ENCODE results near the gene CFAP74.

The CFAP74 gene

GRCh38 chr1:1914971-1915692 is 88.5 kb downstream of the CFAP74 start, which contains the start of gene CALML6:
CALML6 (plus strand) TSS chr1:1915260; CDS start chr1:1915281, 21 bp downstream.
- WGBS (ENCODE audit: extremely low coverage, insufficient coverage, low lambda C conversion rate), result no CpG with 5 or more reads among the region's 15 CpGs
- no peak for DNase-seq
- H3K27me3 ChIP-seq (ENCODE audit: insufficient read depth, low read length, poor library complexity), result no peaks in the 10 kb centered on the region

GRCh38 chr1:1914101-1914970 is 89.2 kb downstream of the CFAP74 start:
- H3K79me2 ChIP-seq (ENCODE audit: control insufficient read depth, insufficient read depth, low read length), result no peaks in the 10 kb centered on the region
- no peak overlapping the region for H3K4me3 ChIP-seq (ENCODE audit: low read length)
- no CpG with 5 or more reads among the region's 20 CpGs for WGBS (ENCODE audit: extremely low coverage, insufficient coverage, low lambda C conversion rate)
- H3K4me1 ChIP-seq (ENCODE audit: control insufficient read depth, low read depth, low read length), result peaks cover 4% of the 10 kb centered on the region
- no peak overlapping the region for H3K9ac ChIP-seq (ENCODE audit: low read length)
- H3K36me3 ChIP-seq (ENCODE audit: control insufficient read depth, insufficient read depth, low read length), result no peaks in the 10 kb centered on the region
- no peak overlapping the region for H3K4me2 ChIP-seq (ENCODE audit: low read length)
- H3K79me1 ChIP-seq (ENCODE audit: low read length), result no peaks in the 10 kb centered on the region
- H3K27me3 ChIP-seq (ENCODE audit: insufficient read depth, low read length, poor library complexity), result no peaks in the 10 kb centered on the region
- H4K8ac ChIP-seq (ENCODE audit: low read depth, low read length), result no peak overlapping the region
- H3K18ac ChIP-seq (ENCODE audit: low read length), result no peak overlapping the region
- H2AK5ac ChIP-seq (ENCODE audit: low read length), result no peak overlapping the region
- no peak overlapping the region for H3K4ac ChIP-seq (ENCODE audit: low read depth, low read length)
- no peak overlapping the region for H3K27ac ChIP-seq (ENCODE audit: low read depth, low read length)
- H3K56ac ChIP-seq (ENCODE audit: low read length), result no peak overlapping the region
- H2BK120ac ChIP-seq (ENCODE audit: low read depth, low read length), result no peak overlapping the region
- no peak overlapping the region for H4K5ac ChIP-seq (ENCODE audit: low read length)
- no peak overlapping the region for H3K23ac ChIP-seq (ENCODE audit: low read length)
- no peak overlapping the region for H2BK5ac ChIP-seq (ENCODE audit: low read length)
- no peak overlapping the region for H2BK15ac ChIP-seq (replicated peaks; ENCODE audit: low read depth)
- no peak for DNase-seq

More at GRCh38 chr1:1914971-1915692, 88.5 kb downstream of the CFAP74 start, which contains the start of gene CALML6:
- H3K23ac ChIP-seq (ENCODE audit: low read length), result no peak within 1 kb of the TSS
- H3K79me2 ChIP-seq (ENCODE audit: control insufficient read depth, insufficient read depth, low read length), result no peaks in the 10 kb centered on the region
- H3K36me3 ChIP-seq (ENCODE audit: control insufficient read depth, insufficient read depth, low read length), result no peaks in the 10 kb centered on the region
- no peak within 1 kb of the TSS for H3K4ac ChIP-seq (ENCODE audit: low read depth, low read length)
- no peak within 1 kb of the TSS for H3K27ac ChIP-seq (ENCODE audit: low read depth, low read length)
- H2BK5ac ChIP-seq (ENCODE audit: low read length), result no peak within 1 kb of the TSS
- H4K8ac ChIP-seq (ENCODE audit: low read depth, low read length), result no peak within 1 kb of the TSS
- H3K56ac ChIP-seq (ENCODE audit: low read length), result no peak within 1 kb of the TSS
- H3K18ac ChIP-seq (ENCODE audit: low read length), result no peak within 1 kb of the TSS
- H3K9ac ChIP-seq (ENCODE audit: low read length), result no peak within 1 kb of the TSS
- H3K4me3 ChIP-seq (ENCODE audit: low read length), result no peak within 1 kb of the TSS
- H2BK15ac ChIP-seq (replicated peaks; ENCODE audit: low read depth), result no peak within 1 kb of the TSS
- no peak within 1 kb of the TSS for H2AK5ac ChIP-seq (ENCODE audit: low read length)
- H3K79me1 ChIP-seq (ENCODE audit: low read length), result no peaks in the 10 kb centered on the region
- H3K4me2 ChIP-seq (ENCODE audit: low read length), result no peak within 1 kb of the TSS
- no peak within 1 kb of the TSS for H2BK120ac ChIP-seq (ENCODE audit: low read depth, low read length)
- no peak within 1 kb of the TSS for H4K5ac ChIP-seq (ENCODE audit: low read length)
- H3K4me1 ChIP-seq (ENCODE audit: control insufficient read depth, low read depth, low read length), result peaks cover 7% of the 10 kb centered on the region

DNA sequence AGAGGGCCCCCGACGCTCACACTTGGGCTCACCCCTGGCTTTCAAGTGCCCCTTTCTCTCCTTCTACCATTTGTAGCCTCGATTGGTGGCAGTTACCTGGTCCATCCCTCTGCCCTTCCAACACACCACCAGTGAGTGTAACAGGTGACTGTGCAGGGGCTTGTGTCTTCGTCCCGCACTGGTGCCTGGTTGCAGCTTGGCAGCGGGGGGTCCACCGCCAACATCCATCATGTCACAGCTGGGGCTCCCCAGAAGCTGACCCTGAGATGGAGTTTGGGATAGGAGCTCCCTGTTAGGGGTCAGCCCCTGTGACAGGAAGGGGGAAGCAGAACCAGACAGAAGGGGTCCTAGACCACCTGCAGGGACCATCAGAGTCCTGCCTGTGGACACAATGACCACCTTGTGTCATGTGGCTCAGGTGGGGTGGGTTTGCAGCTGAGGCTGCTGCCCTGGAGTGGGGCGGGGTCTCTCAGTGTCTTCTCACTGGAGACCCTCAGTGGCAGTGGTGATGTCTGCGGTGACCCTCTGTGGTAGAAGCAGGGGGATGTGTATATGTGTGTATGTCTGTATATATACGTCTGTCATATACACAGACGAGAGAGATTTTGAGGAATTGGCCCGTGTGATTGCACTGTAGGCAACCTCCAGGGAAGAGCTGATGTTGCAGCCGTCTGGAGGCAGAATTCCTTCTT is 92.1 kb downstream of the CFAP74 start:
- no CpG with 5 or more reads among the region's 13 CpGs for WGBS (ENCODE audit: extremely low coverage, insufficient coverage, low lambda C conversion rate)
- Histone ChIP-seq H3K4me3 (ENCODE audit: low read length) (no peak overlapping the region), H3K18ac (ENCODE audit: low read length) (no peak overlapping the region)

DNA sequence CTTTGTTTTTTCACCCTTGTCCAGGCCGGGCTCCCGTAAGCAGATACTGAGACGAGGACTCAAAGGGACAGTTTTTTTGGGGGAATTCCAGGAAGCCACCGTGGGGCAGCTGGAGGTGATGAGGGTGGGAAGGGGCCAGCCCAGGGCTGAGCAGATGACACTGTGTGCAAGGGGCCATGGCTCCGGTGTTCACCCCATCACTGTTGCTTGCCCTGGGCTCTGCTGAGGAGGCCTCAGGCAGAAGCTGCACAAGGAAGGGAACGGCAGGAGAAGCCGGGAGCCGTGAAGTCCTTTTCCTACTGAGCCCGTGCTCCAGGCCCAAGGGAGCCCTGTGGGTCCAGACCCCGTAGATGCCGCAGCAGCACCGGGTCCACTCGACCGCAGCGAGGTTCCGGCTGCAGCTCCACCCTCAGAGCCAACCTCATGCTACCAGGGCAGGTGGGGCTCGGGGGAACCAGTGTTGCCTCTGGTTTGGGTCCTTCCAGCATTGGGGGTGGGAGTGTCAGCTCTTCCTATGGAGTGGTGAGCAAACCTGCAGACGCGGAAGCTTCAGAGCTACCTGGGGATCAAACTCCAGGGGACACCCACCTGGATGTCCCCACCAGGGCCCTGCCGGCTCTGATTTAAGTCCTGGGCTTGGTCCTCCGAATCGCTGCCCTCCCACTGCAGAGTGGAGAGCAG is 92.8 kb downstream of the CFAP74 start:
- Histone ChIP-seq H3K27ac (ENCODE audit: low read depth, low read length) (no peak overlapping the region), H4K8ac (ENCODE audit: low read depth, low read length) (no peak overlapping the region), H3K9ac (ENCODE audit: low read length) (peak overlapping the region; percentile 47), H2BK5ac (ENCODE audit: low read length) (no peak overlapping the region), H2BK120ac (ENCODE audit: low read depth, low read length) (no peak overlapping the region), H3K79me2 (ENCODE audit: control insufficient read depth, insufficient read depth, low read length) (no peaks in the 10 kb centered on the region), H3K4me1 (ENCODE audit: control insufficient read depth, low read depth, low read length) (no peaks in the 10 kb centered on the region), H3K36me3 (ENCODE audit: control insufficient read depth, insufficient read depth, low read length) (no peaks in the 10 kb centered on the region), H3K18ac (ENCODE audit: low read length) (no peak overlapping the region), H2BK15ac (replicated peaks; ENCODE audit: low read depth) (no peak overlapping the region), H4K5ac (ENCODE audit: low read length) (no peak overlapping the region), H3K4ac (ENCODE audit: low read depth, low read length) (no peak overlapping the region), H3K4me3 (ENCODE audit: low read length) (no peak overlapping the region), H3K79me1 (ENCODE audit: low read length) (no peaks in the 10 kb centered on the region), H2AK5ac (ENCODE audit: low read length) (no peak overlapping the region), H3K23ac (ENCODE audit: low read length) (peak overlapping the region; percentile 80), H3K27me3 (ENCODE audit: insufficient read depth, low read length, poor library complexity) (no peaks in the 10 kb centered on the region), H3K4me2 (ENCODE audit: low read length) (no peak overlapping the region), H3K56ac (ENCODE audit: low read length) (peak overlapping the region; percentile 67)
- no peak for DNase-seq
- no CpG with 5 or more reads among the region's 22 CpGs for WGBS (ENCODE audit: extremely low coverage, insufficient coverage, low lambda C conversion rate)

More for the DNA sequence above, 92.1 kb downstream of the CFAP74 start:
- Histone ChIP-seq H2BK120ac (ENCODE audit: low read depth, low read length) (no peak overlapping the region), H3K27ac (ENCODE audit: low read depth, low read length) (no peak overlapping the region), H3K4me1 (ENCODE audit: control insufficient read depth, low read depth, low read length) (no peaks in the 10 kb centered on the region), H3K79me2 (ENCODE audit: control insufficient read depth, insufficient read depth, low read length) (no peaks in the 10 kb centered on the region), H2BK15ac (replicated peaks; ENCODE audit: low read depth) (no peak overlapping the region), H2AK5ac (ENCODE audit: low read length) (no peak overlapping the region), H3K23ac (ENCODE audit: low read length) (no peak overlapping the region), H3K56ac (ENCODE audit: low read length) (no peak overlapping the region), H3K9ac (ENCODE audit: low read length) (no peak overlapping the region), H3K27me3 (ENCODE audit: insufficient read depth, low read length, poor library complexity) (no peaks in the 10 kb centered on the region), H3K79me1 (ENCODE audit: low read length) (no peaks in the 10 kb centered on the region), H3K4me2 (ENCODE audit: low read length) (no peak overlapping the region), H2BK5ac (ENCODE audit: low read length) (no peak overlapping the region), H3K4ac (ENCODE audit: low read depth, low read length) (no peak overlapping the region), H4K8ac (ENCODE audit: low read depth, low read length) (no peak overlapping the region), H4K5ac (ENCODE audit: low read length) (no peak overlapping the region), H3K36me3 (ENCODE audit: control insufficient read depth, insufficient read depth, low read length) (no peaks in the 10 kb centered on the region)
- no peak for DNase-seq

DNA sequence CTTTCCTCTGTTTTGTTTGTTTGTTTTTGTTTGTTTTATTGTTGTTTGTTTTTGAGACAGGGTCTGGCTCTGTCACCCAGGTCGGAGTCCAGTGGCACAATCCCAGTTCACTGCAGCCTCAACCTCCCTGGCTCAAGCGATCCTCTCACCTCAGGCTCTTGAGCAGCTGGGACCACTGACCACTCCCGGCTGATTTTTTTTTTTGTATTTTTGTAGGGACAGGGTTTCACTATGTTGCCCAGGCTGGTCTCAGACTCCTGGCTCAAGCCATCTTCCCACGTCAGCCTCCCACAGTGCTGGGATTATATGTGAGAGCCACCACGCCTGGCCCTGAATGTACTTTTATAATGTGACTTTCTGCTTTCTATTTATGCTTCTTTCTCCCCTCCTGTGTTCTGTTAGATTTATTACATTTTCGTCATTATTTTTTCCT is 93.5 kb downstream of the CFAP74 start:
- Histone ChIP-seq H4K5ac (ENCODE audit: low read length) (no peak overlapping the region), H3K27ac (ENCODE audit: low read depth, low read length) (no peak overlapping the region)
- no peak for DNase-seq

More for the DNA sequence above, 93.5 kb downstream of the CFAP74 start:
- no peaks in the 10 kb centered on the region for H3K79me2 ChIP-seq (ENCODE audit: control insufficient read depth, insufficient read depth, low read length)
- H3K4me3 ChIP-seq (ENCODE audit: low read length), result no peak overlapping the region
- H2BK5ac ChIP-seq (ENCODE audit: low read length), result no peak overlapping the region
- H3K36me3 ChIP-seq (ENCODE audit: control insufficient read depth, insufficient read depth, low read length), result no peaks in the 10 kb centered on the region
- no peak overlapping the region for H3K23ac ChIP-seq (ENCODE audit: low read length)
- no peak overlapping the region for H3K18ac ChIP-seq (ENCODE audit: low read length)
- H3K56ac ChIP-seq (ENCODE audit: low read length), result peak overlapping the region; percentile 92
- no peaks in the 10 kb centered on the region for H3K79me1 ChIP-seq (ENCODE audit: low read length)
- H3K27me3 ChIP-seq (ENCODE audit: insufficient read depth, low read length, poor library complexity), result no peaks in the 10 kb centered on the region
- H2BK120ac ChIP-seq (ENCODE audit: low read depth, low read length), result no peak overlapping the region
- no peak overlapping the region for H4K8ac ChIP-seq (ENCODE audit: low read depth, low read length)
- no peak overlapping the region for H2AK5ac ChIP-seq (ENCODE audit: low read length)
- WGBS (ENCODE audit: extremely low coverage, insufficient coverage, low lambda C conversion rate), result no CpG with 5 or more reads among the region's 6 CpGs
- H3K9ac ChIP-seq (ENCODE audit: low read length), result peak overlapping the region; percentile 82
- H3K4ac ChIP-seq (ENCODE audit: low read depth, low read length), result peak overlapping the region; percentile 6
- H3K4me2 ChIP-seq (ENCODE audit: low read length), result peak overlapping the region; percentile 73
- no peak overlapping the region for H2BK15ac ChIP-seq (replicated peaks; ENCODE audit: low read depth)
- H3K4me1 ChIP-seq (ENCODE audit: control insufficient read depth, low read depth, low read length), result no peaks in the 10 kb centered on the region
